Activated CD4-positive, alpha-beta memory T cell treated with anti-CD3 and anti-CD28 coated beads for 36 hours (primary cell): ENCODE data around the gene CHD3. TPM values are rescaled to one million over a fixed set of nuclear protein-coding genes. Genes with fewer than 3 reads are reported as not detected.

ENCODE experiments used
- CTCF ChIA-PET: fragments of 350-600 bp; sonication (Branson Sonifier 250); formaldehyde crosslinking; loops from one replicate; lab custom pipeline; 2021; ENCODE audit warnings: antibody characterized with exemption, inconsistent platforms; lab: Charles Lee
- POLR2A ChIA-PET: fragments of 350-600 bp; sonication (Branson Sonifier 250); formaldehyde crosslinking; loops from one replicate; lab custom pipeline; 2021; ENCODE audit warnings: antibody characterized with exemption; lab: Charles Lee
- DNase-seq: peaks from one replicate; pipeline ENCODE4 v3.0.0-alpha.2; 2020
- H3K27ac Mint-ChIP-seq: one replicate; pipeline ENCODE4 v1.8.0; 2021; ENCODE audit warnings: mixed read lengths
- H3K27me3 Mint-ChIP-seq: one replicate; pipeline ENCODE4 v1.8.0; 2021; ENCODE audit warnings: mixed read lengths
- H3K36me3 Mint-ChIP-seq: one replicate; pipeline ENCODE4 v1.8.0; 2021; ENCODE audit warnings: mixed read lengths
- H3K4me1 Mint-ChIP-seq: one replicate; pipeline ENCODE4 v1.8.0; 2021; ENCODE audit warnings: low read depth, mixed read lengths
- H3K4me3 Mint-ChIP-seq: one replicate; pipeline ENCODE4 v1.8.0; 2021; ENCODE audit warnings: mild to moderate bottlenecking, mixed read lengths
- H3K9me3 Mint-ChIP-seq: one replicate; pipeline ENCODE4 v1.8.0; 2021; ENCODE audit warnings: mixed read lengths
- intact Hi-C: fragments of 100-400 bp; cut with micrococcal nuclease; formaldehyde crosslinking; loops from one replicate; pipeline ENCODE4 v1.15.1; 2023
- total RNA-seq, 2 experiments: library from RNA; stranded (reverse); gene quantifications; one replicate each; pipeline ENCODE4 v1.2.3, GENCODE V29; 2021

The CHD3 gene
- total RNA-seq, 2 experiments from 2014 or later: 120 to 133 TPM

GRCh38 chr17:7922269-7922844 lies 33.8 kb downstream of the CHD3 start:
- POLR2A ChIA-PET: interaction anchor here (1.2 kb wide), 1 partner anchor 10 kb away, joined by 3 read pairs; no protein-coding TSS in a partner anchor
- peaks cover 19% of the 10 kb centered on the region for H3K4me1 Mint-ChIP-seq
- CTCF ChIA-PET: interaction anchor here (1.0 to 1.7 kb wide), 5 partner anchors 9 to 135 kb away, joined by 4 to 6 read pairs (median 4); partner anchors contain the start of gene TRAPPC1
- H3K4me3 Mint-ChIP-seq: peak overlapping the region; percentile 63
- no peaks in the 10 kb centered on the region for H3K9me3 Mint-ChIP-seq
- H3K27ac Mint-ChIP-seq: peak overlapping the region; percentile 77
- intact Hi-C loops: no loop called here
- no peaks in the 10 kb centered on the region for H3K36me3 Mint-ChIP-seq
- no peak for DNase-seq
- no peaks in the 10 kb centered on the region for H3K27me3 Mint-ChIP-seq

- no peaks in the 10 kb centered on the region for H3K27me3 Mint-ChIP-seq
- peak overlapping the region; percentile 63 for H3K4me3 Mint-ChIP-seq
- no peaks in the 10 kb centered on the region for H3K9me3 Mint-ChIP-seq
- H3K4me1 Mint-ChIP-seq: peaks cover 19% of the 10 kb centered on the region
- POLR2A ChIA-PET: interaction anchor here (1.0 kb wide), 1 partner anchor 9 kb away, joined by 4 read pairs; the partner anchor contains the start of genes CNTROB and TRAPPC1
- H3K27ac Mint-ChIP-seq: peak overlapping the region; percentile 77
- peak; percentile 88 for DNase-seq
- CTCF ChIA-PET: interaction anchor here (0.8 to 1.7 kb wide), 6 partner anchors 8 to 134 kb away, joined by 3 to 6 read pairs (median 4); partner anchors contain the start of gene TRAPPC1
- peaks cover 2% of the 10 kb centered on the region for H3K36me3 Mint-ChIP-seq
- intact Hi-C loops: no loop called here
Observed at GRCh38 chr17:7922845-7923628, 34.4 kb downstream of the CHD3 start.

GRCh38 chr17:7927596-7927995 lies 39.0 kb downstream of the CHD3 start:
- CTCF ChIA-PET: interaction anchor here (1.0 kb wide), 1 partner anchor 12 kb away, joined by 3 read pairs; the partner anchor contains the start of gene RNF227
- no peaks in the 10 kb centered on the region for H3K27me3 Mint-ChIP-seq
- intact Hi-C loops: no loop called here
- H3K9me3 Mint-ChIP-seq: no peaks in the 10 kb centered on the region
- peaks cover 7% of the 10 kb centered on the region for H3K36me3 Mint-ChIP-seq
- POLR2A ChIA-PET: interaction anchor here (0.9 kb wide), 1 partner anchor 11 kb away, joined by 3 read pairs; no protein-coding TSS in a partner anchor
- H3K4me1 Mint-ChIP-seq: peaks cover 33% of the 10 kb centered on the region
- H3K4me3 Mint-ChIP-seq: no peak overlapping the region
- no peak overlapping the region for H3K27ac Mint-ChIP-seq
- DNase-seq: no peak

- no peaks in the 10 kb centered on the region for H3K9me3 Mint-ChIP-seq
- intact Hi-C loops: loop anchor here (5.0 kb wide), 2 partner anchors 58 to 188 kb away; partner anchors contain the start of gene ALOXE3
- peak within 1 kb of the TSS; percentile 93 for H3K4me3 Mint-ChIP-seq
- H3K27me3 Mint-ChIP-seq: no peaks in the 10 kb centered on the region
- H3K27ac Mint-ChIP-seq: peak within 1 kb of the TSS; percentile 88
- peak; percentile 73 for DNase-seq
- POLR2A ChIA-PET: interaction anchor here (1.1 to 4.7 kb wide), 2 partner anchors 13 to 16 kb away, joined by 4 to 42 read pairs; partner anchors contain the start of gene RNF227
- CTCF ChIA-PET: interaction anchor here (0.7 to 5.3 kb wide), 3 partner anchors 17 to 94 kb away, joined by 4 to 93 read pairs (median 7); no protein-coding TSS in a partner anchor
- H3K4me1 Mint-ChIP-seq: peaks cover 38% of the 10 kb centered on the region
- peaks cover 12% of the 10 kb centered on the region for H3K36me3 Mint-ChIP-seq
Observed at GRCh38 chr17:7929158-7930023, 40.8 kb downstream of the CHD3 start, which contains the start of gene KCNAB3. Gene KCNAB3, minus strand, starts transcription at chr17:7929856. Its CDS starts 421 bp downstream, at chr17:7929435.

GRCh38 chr17:7930841-7931631 lies 42.4 kb downstream of the CHD3 start:
- Mint-ChIP-seq H3K36me3 (peaks cover 18% of the 10 kb centered on the region), H3K9me3 (no peaks in the 10 kb centered on the region), H3K4me1 (peaks cover 47% of the 10 kb centered on the region), H3K4me3 (peak overlapping the region; percentile 93), H3K27ac (peak overlapping the region; percentile 88), H3K27me3 (no peaks in the 10 kb centered on the region)
- intact Hi-C loops: loop anchor here (5.0 kb wide), 2 partner anchors 56 to 186 kb away; partner anchors contain the start of gene ALOXE3
- CTCF ChIA-PET: interaction anchor here (0.6 to 5.3 kb wide), 10 partner anchors 8 to 179 kb away, joined by 3 to 93 read pairs (median 5); partner anchors contain the start of genes NAA38 and RNF227
- no peak for DNase-seq
- POLR2A ChIA-PET: interaction anchor here (4.7 kb wide), 1 partner anchor 14 kb away, joined by 42 read pairs; the partner anchor contains the start of gene RNF227

GRCh38 chr17:7931709-7932482 lies 43.3 kb downstream of the CHD3 start, which contains the start of the genes CNTROB and TRAPPC1:
Gene CNTROB, plus strand, starts transcription at chr17:7932206. Its CDS starts 874 bp downstream, at chr17:7933080.
Gene TRAPPC1, minus strand, starts transcription at chr17:7931946. Its CDS starts 117 bp downstream, at chr17:7931829.
- Mint-ChIP-seq H3K27me3 (no peaks in the 10 kb centered on the region), H3K36me3 (peaks cover 27% of the 10 kb centered on the region), H3K27ac (peak within 1 kb of the TSS; percentile 88), H3K4me1 (peaks cover 47% of the 10 kb centered on the region), H3K4me3 (peak within 1 kb of the TSS; percentile 93), H3K9me3 (no peaks in the 10 kb centered on the region)
- intact Hi-C loops: loop anchor here (1.0 to 5.0 kb wide), 4 partner anchors 17 to 185 kb away; partner anchors contain the start of gene ALOXE3
- DNase-seq: peak; percentile 100
- ChIA-PET CTCF (interaction anchor here (0.6 to 5.3 kb wide), 20 partner anchors 9 to 636 kb away, joined by 3 to 93 read pairs (median 5); partner anchors contain the start of genes NAA38, RNF227 and TP53), POLR2A (interaction anchor here (0.6 to 4.7 kb wide), 6 partner anchors 9 to 349 kb away, joined by 3 to 42 read pairs (median 4); partner anchors contain the start of genes MPDU1 and RNF227)

GRCh38 chr17:7932483-7932891 lies 43.9 kb downstream of the CHD3 start:
- H3K27me3 Mint-ChIP-seq: no peaks in the 10 kb centered on the region
- intact Hi-C loops: loop anchor here (1.0 to 5.0 kb wide), 4 partner anchors 17 to 185 kb away; partner anchors contain the start of gene ALOXE3
- H3K36me3 Mint-ChIP-seq: peaks cover 29% of the 10 kb centered on the region
- CTCF ChIA-PET: interaction anchor here (0.6 to 5.3 kb wide), 25 partner anchors 12 to 636 kb away, joined by 3 to 93 read pairs (median 5); partner anchors contain the start of genes NAA38, RNF227 and TP53
- peak; percentile 42 for DNase-seq
- H3K4me3 Mint-ChIP-seq: peak overlapping the region; percentile 93
- POLR2A ChIA-PET: interaction anchor here (0.6 to 4.7 kb wide), 9 partner anchors 9 to 349 kb away, joined by 3 to 42 read pairs (median 3); partner anchors contain the start of genes MPDU1, NAA38 and RNF227
- peaks cover 47% of the 10 kb centered on the region for H3K4me1 Mint-ChIP-seq
- H3K27ac Mint-ChIP-seq: peak overlapping the region; percentile 88
- H3K9me3 Mint-ChIP-seq: no peaks in the 10 kb centered on the region

- Mint-ChIP-seq H3K27ac (peak overlapping the region; percentile 88), H3K4me3 (peak overlapping the region; percentile 93), H3K9me3 (no peaks in the 10 kb centered on the region), H3K36me3 (peaks cover 28% of the 10 kb centered on the region), H3K27me3 (no peaks in the 10 kb centered on the region), H3K4me1 (peaks cover 47% of the 10 kb centered on the region)
- intact Hi-C loops: loop anchor here (1.0 to 5.0 kb wide), 4 partner anchors 18 to 184 kb away; partner anchors contain the start of gene ALOXE3
- peak; percentile 55 for DNase-seq
- ChIA-PET POLR2A (interaction anchor here (0.7 to 4.7 kb wide), 7 partner anchors 10 to 76 kb away, joined by 3 to 42 read pairs (median 4); partner anchors contain the start of genes NAA38 and RNF227), CTCF (interaction anchor here (0.6 to 5.3 kb wide), 22 partner anchors 13 to 637 kb away, joined by 3 to 93 read pairs (median 5); partner anchors contain the start of genes NAA38 and RNF227)
Observed at GRCh38 chr17:7932949-7933348, 44.4 kb downstream of the CHD3 start.

GRCh38 chr17:7935859-7936258 lies 47.3 kb downstream of the CHD3 start:
- ChIA-PET POLR2A (no interaction called here), CTCF (interaction anchor here (0.9 to 1.4 kb wide), 6 partner anchors 12 to 126 kb away, joined by 3 to 4 read pairs (median 3); no protein-coding TSS in a partner anchor)
- no peak for DNase-seq
- H3K4me3 Mint-ChIP-seq: no peak overlapping the region
- H3K27me3 Mint-ChIP-seq: no peaks in the 10 kb centered on the region
- peaks cover 31% of the 10 kb centered on the region for H3K4me1 Mint-ChIP-seq
- H3K27ac Mint-ChIP-seq: no peak overlapping the region
- H3K36me3 Mint-ChIP-seq: peaks cover 39% of the 10 kb centered on the region
- no peaks in the 10 kb centered on the region for H3K9me3 Mint-ChIP-seq
- intact Hi-C loops: no loop called here
